Mucosa of descending colon (tissue), 3 donors: ENCODE measurements around the gene HACD4. TPM values are rescaled to one million over a fixed set of nuclear protein-coding genes. Genes with fewer than 3 reads are reported as not detected.

Experiments
- ATAC-seq: fragments of 200-7000 bp; cut with Tn5 transposase; one replicate; pipeline ENCODE4 v1.9.1; 2020; ENCODE audit warnings: mild to moderate bottlenecking, moderate library complexity
- DNase-seq, 3 donors: peaks; one replicate each; pipeline ENCODE4 v3.0.0-alpha.2; 2020
- H3K36me3 ChIP-seq: fragments of 200-600 bp; one replicate; pipeline ENCODE4 v1.8.0; 2021; ENCODE audit warnings: low read depth, mild to moderate bottlenecking
- H3K4me1 ChIP-seq: fragments of 200-600 bp; one replicate; pipeline ENCODE4 v1.8.0; 2021; ENCODE audit warnings: low read depth, mild to moderate bottlenecking
- H3K4me3 ChIP-seq: fragments of 200-600 bp; one replicate; pipeline ENCODE4 v1.8.0; 2021; ENCODE audit warnings: mild to moderate bottlenecking
- H3K9me3 ChIP-seq: fragments of 200-600 bp; one replicate; pipeline ENCODE4 v1.8.0; 2021; ENCODE audit warnings: mild to moderate bottlenecking
- intact Hi-C, 2 donors: fragments of 100-400 bp; cut with DNase I in 1 of 2; cut with micrococcal nuclease in 1 of 2; formaldehyde crosslinking; loops; one replicate each; pipeline versions ENCODE4 v1.11.0 to v1.11.1; 2022; cut with DNase I, micrococcal nuclease
- total RNA-seq, 3 donors: library from RNA; stranded (reverse); fragmentation: NEBNext Ultra II Directional in 2 of 3; extraction: Animal tissue kit (Norgen Biotek cat#: 25700) in 2 of 3; gene quantifications; one replicate each; pipeline versions ENCODE4 v1.2.1 to v1.2.4, GENCODE V29; 2021 to 2023
- TF ChIP-seq, protein P1 (sequence below): fragments of 200-600 bp; IDR thresholded peaks from one replicate; pipeline ENCODE4 v1.8.0; 2022; ENCODE audit warnings: antibody characterized with exemption, mild to moderate bottlenecking
- donor health status: DM: no; HTN: no; CAD: no; lungs with moderate emphysema.
- donor health status: DM: no; HTN: no; CAD: no.
- donor health status: DM: no; HTN: yes; CAD: no.

HACD4 gene
- total RNA-seq, 3 donors from 2014 or later = 0.93 to 6.1 (median 1.9) TPM

GRCh38 chr9:20996809-20997208 is 34.6 kb downstream of the HACD4 start:
- TF ChIP-seq, protein P1, sequence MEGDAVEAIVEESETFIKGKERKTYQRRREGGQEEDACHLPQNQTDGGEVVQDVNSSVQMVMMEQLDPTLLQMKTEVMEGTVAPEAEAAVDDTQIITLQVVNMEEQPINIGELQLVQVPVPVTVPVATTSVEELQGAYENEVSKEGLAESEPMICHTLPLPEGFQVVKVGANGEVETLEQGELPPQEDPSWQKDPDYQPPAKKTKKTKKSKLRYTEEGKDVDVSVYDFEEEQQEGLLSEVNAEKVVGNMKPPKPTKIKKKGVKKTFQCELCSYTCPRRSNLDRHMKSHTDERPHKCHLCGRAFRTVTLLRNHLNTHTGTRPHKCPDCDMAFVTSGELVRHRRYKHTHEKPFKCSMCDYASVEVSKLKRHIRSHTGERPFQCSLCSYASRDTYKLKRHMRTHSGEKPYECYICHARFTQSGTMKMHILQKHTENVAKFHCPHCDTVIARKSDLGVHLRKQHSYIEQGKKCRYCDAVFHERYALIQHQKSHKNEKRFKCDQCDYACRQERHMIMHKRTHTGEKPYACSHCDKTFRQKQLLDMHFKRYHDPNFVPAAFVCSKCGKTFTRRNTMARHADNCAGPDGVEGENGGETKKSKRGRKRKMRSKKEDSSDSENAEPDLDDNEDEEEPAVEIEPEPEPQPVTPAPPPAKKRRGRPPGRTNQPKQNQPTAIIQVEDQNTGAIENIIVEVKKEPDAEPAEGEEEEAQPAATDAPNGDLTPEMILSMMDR = no peak
- DNase-seq = no peak
- intact Hi-C loops = no loop called here
- no peak overlapping the region for H3K4me3 ChIP-seq
- no peaks in the 10 kb centered on the region for H3K36me3 ChIP-seq
- H3K4me1 ChIP-seq = no peaks in the 10 kb centered on the region
- peak; percentile 75 for ATAC-seq
- peaks cover 2% of the 10 kb centered on the region for H3K9me3 ChIP-seq

DNA sequence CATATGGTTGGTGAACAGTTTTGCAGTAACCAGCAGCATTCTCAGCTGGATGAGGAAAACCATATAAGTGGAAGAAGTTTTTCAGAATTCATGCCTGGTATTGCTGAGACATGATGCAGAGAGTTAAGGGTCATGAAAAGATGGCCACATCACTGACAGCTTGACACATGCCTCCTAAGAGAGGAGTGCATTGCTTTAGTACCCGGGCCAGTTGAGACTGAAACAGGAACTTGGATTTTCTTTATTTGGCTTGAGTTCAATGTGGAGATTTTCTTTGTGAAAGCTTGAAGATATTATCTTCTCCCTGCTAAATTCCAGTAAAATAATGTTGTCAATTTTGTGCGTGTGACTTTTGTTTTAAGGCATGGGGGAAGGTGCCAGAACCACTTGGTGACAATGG is 35.8 kb downstream of the HACD4 start:
- ATAC-seq = no peak
- TF ChIP-seq, protein P1 = no peak
- no peaks in the 10 kb centered on the region for H3K36me3 ChIP-seq
- intact Hi-C loops = no loop called here
- H3K9me3 ChIP-seq = no peaks in the 10 kb centered on the region
- no peak overlapping the region for H3K4me3 ChIP-seq
- no peaks in the 10 kb centered on the region for H3K4me1 ChIP-seq
- DNase-seq = no peak

DNA sequence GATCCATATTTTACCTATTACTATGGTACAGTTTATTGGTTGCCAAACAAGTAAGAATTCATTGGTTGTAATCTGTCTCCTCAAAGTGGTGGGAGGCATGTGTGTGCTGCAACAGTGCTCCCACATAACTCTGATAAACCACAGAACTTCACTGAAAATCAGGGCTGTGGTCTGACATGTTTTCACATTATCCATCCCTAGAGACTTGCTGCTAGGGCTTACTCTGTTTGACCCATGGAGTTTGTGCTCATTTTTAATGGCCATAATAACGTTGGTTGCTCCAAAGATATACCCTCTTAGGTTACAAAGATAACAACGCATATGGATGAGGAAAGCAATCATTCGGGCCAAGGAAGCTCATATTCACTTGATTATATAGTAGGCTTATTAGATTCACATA is 37.0 kb downstream of the HACD4 start:
- intact Hi-C loops = no loop called here
- Histone ChIP-seq H3K36me3 (no peaks in the 10 kb centered on the region), H3K9me3 (no peaks in the 10 kb centered on the region), H3K4me3 (no peak overlapping the region), H3K4me1 (no peaks in the 10 kb centered on the region)
- TF ChIP-seq, protein P1 = no peak
- no peak for DNase-seq
- no peak for ATAC-seq

- TF ChIP-seq, protein P1 = no peak
- no peaks in the 10 kb centered on the region for H3K4me1 ChIP-seq
- H3K36me3 ChIP-seq = no peaks in the 10 kb centered on the region
- DNase-seq (peak in 1 of 3 donors; percentile 14), ATAC-seq (peak; percentile 53)
- no peak overlapping the region for H3K4me3 ChIP-seq
- H3K9me3 ChIP-seq = no peaks in the 10 kb centered on the region
- intact Hi-C loops = no loop called here
Observed at GRCh38 chr9:20990867-20991266, 40.6 kb downstream of the HACD4 start.

- H3K9me3 ChIP-seq = no peaks in the 10 kb centered on the region
- TF ChIP-seq, protein P1 = no peak
- DNase-seq (peak in 2 of 3 donors; percentile 14 to 53), ATAC-seq (peak; percentile 22)
- no peaks in the 10 kb centered on the region for H3K4me1 ChIP-seq
- H3K4me3 ChIP-seq = no peak overlapping the region
- intact Hi-C loops = no loop called here
- no peaks in the 10 kb centered on the region for H3K36me3 ChIP-seq
Observed at GRCh38 chr9:20989923-20990341, 41.5 kb downstream of the HACD4 start.
